Mucosa of descending colon (tissue), 3 donors: ENCODE data around the gene SYNE2. TPM values are rescaled to one million over a fixed set of nuclear protein-coding genes. Genes with fewer than 3 reads are reported as not detected.
"Not testable (repeated sequence)": the region's sequence is repeated elsewhere in the genome, so short reads cannot be mapped to it uniquely, and the experiment has no call there.

Source experiments
- ATAC-seq: fragments of 200-7000 bp; cut with Tn5 transposase; one replicate; pipeline ENCODE4 v1.9.1; 2020; ENCODE audit warnings: mild to moderate bottlenecking, moderate library complexity
- DNase-seq, 3 donors: peaks; one replicate each; pipeline ENCODE4 v3.0.0-alpha.2; 2020
- H3K36me3 ChIP-seq: fragments of 200-600 bp; one replicate; pipeline ENCODE4 v1.8.0; 2021; ENCODE audit warnings: low read depth, mild to moderate bottlenecking
- H3K4me1 ChIP-seq: fragments of 200-600 bp; one replicate; pipeline ENCODE4 v1.8.0; 2021; ENCODE audit warnings: low read depth, mild to moderate bottlenecking
- H3K4me3 ChIP-seq: fragments of 200-600 bp; one replicate; pipeline ENCODE4 v1.8.0; 2021; ENCODE audit warnings: mild to moderate bottlenecking
- H3K9me3 ChIP-seq: fragments of 200-600 bp; one replicate; pipeline ENCODE4 v1.8.0; 2021; ENCODE audit warnings: mild to moderate bottlenecking
- intact Hi-C, 2 donors: fragments of 100-400 bp; cut with DNase I in 1 of 2; cut with micrococcal nuclease in 1 of 2; formaldehyde crosslinking; loops; one replicate each; pipeline versions ENCODE4 v1.11.0 to v1.11.1; 2022; cut with DNase I, micrococcal nuclease
- total RNA-seq, 3 donors: library from RNA; stranded (reverse); fragmentation: NEBNext Ultra II Directional in 2 of 3; extraction: Animal tissue kit (Norgen Biotek cat#: 25700) in 2 of 3; gene quantifications; one replicate each; pipeline versions ENCODE4 v1.2.1 to v1.2.4, GENCODE V29; 2021 to 2023
- TF ChIP-seq, protein P1 (sequence below): fragments of 200-600 bp; IDR thresholded peaks from one replicate; pipeline ENCODE4 v1.8.0; 2022; ENCODE audit warnings: antibody characterized with exemption, mild to moderate bottlenecking
- donor health status: DM: no; HTN: no; CAD: no; lungs with moderate emphysema.
- donor health status: DM: no; HTN: no; CAD: no.
- donor health status: DM: no; HTN: yes; CAD: no.

SYNE2 gene
- total RNA-seq, 3 donors from 2014 or later, result 104 to 215 (median 174) TPM

DNA sequence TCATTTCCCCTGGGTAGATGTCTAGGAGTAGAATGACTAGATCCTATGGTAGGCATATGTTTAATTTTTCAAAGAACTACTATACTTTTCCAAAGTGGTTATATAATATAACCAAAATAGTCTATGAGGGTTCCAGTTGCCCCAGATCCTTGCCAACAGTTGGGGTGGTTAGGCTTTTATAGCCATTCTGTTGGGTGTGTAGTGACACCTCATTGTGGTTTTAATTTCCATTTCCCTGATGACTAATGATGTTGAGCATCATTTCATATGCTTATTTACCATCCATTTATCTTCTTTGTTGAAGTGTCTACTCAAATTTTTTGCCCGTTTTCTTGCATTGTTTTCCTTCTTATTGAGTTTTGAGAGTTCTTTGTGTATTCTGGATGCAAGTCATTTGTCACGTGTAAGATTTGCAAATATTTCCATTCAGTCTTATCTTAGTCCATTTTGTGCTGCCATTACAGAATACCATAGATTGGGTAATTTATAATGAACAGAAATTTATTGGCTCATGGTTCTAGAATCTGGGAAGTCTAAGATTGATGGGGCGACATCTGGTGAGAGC lies 4.7 kb downstream of the SYNE2 start:
- Histone ChIP-seq H3K4me1 (peaks cover 6% of the 10 kb centered on the region), H3K4me3 (no peak overlapping the region), H3K36me3 (no peaks in the 10 kb centered on the region), H3K9me3 (no peaks in the 10 kb centered on the region)
- TF ChIP-seq, protein P1, sequence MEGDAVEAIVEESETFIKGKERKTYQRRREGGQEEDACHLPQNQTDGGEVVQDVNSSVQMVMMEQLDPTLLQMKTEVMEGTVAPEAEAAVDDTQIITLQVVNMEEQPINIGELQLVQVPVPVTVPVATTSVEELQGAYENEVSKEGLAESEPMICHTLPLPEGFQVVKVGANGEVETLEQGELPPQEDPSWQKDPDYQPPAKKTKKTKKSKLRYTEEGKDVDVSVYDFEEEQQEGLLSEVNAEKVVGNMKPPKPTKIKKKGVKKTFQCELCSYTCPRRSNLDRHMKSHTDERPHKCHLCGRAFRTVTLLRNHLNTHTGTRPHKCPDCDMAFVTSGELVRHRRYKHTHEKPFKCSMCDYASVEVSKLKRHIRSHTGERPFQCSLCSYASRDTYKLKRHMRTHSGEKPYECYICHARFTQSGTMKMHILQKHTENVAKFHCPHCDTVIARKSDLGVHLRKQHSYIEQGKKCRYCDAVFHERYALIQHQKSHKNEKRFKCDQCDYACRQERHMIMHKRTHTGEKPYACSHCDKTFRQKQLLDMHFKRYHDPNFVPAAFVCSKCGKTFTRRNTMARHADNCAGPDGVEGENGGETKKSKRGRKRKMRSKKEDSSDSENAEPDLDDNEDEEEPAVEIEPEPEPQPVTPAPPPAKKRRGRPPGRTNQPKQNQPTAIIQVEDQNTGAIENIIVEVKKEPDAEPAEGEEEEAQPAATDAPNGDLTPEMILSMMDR, result no peak
- no peak for DNase-seq
- intact Hi-C loops, result no loop called here
- no peak for ATAC-seq

DNA sequence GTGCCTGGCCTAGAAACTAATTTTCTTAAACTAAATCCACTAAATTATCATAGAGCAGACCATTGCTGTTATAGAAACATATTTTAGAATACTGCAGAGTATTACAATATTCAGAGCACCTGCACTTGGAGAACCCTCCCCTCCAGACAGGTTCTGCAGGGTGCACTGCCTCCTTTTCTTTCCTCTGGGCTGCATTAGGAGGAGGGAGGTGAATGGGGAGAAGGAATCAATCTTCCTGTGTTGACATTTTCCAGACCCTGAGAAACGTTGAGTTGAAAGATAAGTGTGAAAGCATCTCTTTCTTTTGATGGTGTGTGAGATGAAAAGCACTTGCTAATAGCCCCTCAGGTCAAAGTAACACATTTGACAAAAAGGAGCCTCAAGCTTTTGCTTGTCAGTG lies 7.3 kb downstream of the SYNE2 start:
- TF ChIP-seq, protein P1, result no peak
- Histone ChIP-seq H3K4me1 (peaks cover 8% of the 10 kb centered on the region), H3K4me3 (no peak overlapping the region), H3K9me3 (no peaks in the 10 kb centered on the region), H3K36me3 (no peaks in the 10 kb centered on the region)
- ATAC-seq (no peak), DNase-seq (no peak)
- intact Hi-C loops, result no loop called here

DNA sequence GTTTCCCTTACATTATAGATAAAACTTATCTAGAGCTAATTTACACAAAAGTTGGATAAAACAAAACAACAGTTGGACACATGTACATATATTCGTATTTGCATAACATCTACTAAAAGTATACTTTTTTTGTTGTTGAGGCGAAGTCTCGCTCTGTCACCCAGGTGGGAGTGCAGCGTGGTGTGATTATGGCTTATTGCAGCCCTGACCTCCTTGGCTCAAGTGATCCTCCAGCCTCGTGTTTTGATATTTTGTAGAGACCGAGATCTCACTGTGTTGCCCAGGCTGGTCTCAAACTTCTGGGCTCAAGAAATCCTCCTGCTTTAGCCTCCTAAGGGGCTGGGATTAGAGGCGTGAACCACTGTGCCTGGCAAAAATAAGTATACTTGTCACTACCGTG lies 9.4 kb downstream of the SYNE2 start:
- DNase-seq, result no peak
- no peak for ATAC-seq
- Histone ChIP-seq H3K36me3 (no peaks in the 10 kb centered on the region), H3K9me3 (no peaks in the 10 kb centered on the region), H3K4me3 (no peak overlapping the region), H3K4me1 (peaks cover 8% of the 10 kb centered on the region)
- intact Hi-C loops, result no loop called here
- TF ChIP-seq, protein P1, result no peak

DNA sequence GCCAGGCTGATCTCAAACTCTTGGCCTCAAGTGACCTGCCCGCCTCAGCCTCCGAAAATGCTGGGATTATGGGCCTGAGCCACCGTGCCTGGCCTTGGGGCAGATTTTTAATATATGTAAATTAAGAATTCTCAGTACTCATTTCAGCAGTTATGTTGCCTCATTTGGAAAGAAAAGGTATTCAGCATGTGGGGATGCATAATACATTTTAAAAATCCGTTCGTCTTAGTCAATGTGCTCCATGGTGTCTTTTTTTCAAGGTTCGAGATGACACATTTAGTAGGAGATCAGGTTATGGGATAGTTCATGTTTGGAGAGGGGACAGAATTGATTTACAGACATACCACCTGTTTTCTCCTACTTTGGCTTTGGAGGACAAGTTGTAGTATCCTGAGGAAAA lies 10.2 kb downstream of the SYNE2 start:
- intact Hi-C loops, result no loop called here
- TF ChIP-seq, protein P1, result no peak
- no peaks in the 10 kb centered on the region for H3K9me3 ChIP-seq

DNA sequence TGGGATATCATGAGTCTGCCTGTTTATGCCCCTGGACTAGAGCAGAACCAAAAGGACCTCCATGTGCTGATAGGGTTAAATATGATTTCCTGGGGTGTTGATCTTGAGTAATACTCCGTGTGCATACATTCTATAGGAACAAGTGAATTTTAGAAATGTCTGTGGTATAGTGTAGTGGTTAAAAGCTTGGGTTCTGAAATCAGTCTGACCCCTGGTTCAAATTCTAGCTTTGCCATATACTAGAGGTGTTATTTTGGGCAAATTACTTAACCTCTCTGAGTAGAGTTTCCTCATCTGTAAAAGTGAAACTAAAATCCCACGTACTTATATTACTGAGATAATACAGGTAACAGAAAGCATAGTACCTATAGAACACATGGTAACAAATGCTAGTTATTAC lies 12.0 kb downstream of the SYNE2 start:
- H3K36me3 ChIP-seq, DNase-seq, H3K4me3 ChIP-seq, intact Hi-C loops, H3K9me3 ChIP-seq: not testable (repeated sequence)
- peak; percentile 70 for ATAC-seq
- H3K4me1 ChIP-seq, result peaks cover 23% of the 10 kb centered on the region

More for the DNA sequence above, 10.2 kb downstream of the SYNE2 start:
- Histone ChIP-seq H3K4me3 (no peak overlapping the region), H3K36me3 (no peaks in the 10 kb centered on the region), H3K4me1 (peaks cover 12% of the 10 kb centered on the region)
- no peak for ATAC-seq
- no peak for DNase-seq

DNA sequence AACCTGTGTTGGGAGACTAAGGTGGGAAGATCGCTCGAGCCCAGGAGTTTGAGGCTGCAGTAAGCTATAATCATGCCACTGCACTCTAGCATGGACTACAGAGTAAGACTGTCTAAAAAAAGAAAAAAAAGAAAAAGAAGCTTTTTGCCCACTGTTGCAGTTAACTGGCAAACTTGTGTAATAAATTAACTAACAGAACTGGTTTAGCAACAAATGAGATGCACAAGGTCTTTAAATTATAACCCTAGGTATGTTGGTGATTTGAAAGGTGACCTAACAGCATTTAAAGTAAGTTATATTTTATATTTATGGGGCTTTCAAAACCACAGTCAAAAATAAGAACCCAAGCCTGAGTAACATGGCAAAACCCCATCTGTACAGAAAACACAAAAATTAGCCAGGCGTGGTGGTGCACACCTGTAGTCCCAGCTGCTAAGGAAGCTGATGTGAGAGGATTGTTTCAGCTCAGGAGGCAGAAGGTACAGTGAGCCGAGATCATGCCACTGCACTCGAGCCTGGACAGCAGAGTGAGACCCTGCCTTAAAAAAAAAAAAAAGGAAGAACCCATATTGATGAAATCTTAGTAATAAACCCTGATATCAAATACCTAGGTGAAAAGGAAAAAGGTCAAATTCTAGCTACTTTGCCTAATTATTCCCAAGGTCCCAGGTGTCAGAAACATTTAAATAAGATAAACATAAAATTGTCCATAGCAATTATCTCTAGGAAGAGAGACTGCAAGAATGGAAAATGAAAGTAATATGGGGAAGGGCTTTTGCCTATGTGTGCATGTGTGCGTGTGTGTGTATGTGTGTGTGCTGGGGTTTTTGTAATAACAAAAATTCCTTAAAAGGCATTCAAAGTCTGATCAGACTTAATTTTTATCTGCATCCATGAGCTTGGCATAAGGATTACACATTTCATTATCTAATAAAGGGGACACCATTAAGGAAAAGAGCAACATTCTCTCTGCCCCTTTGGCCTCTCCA lies 15.4 kb downstream of the SYNE2 start:
- Histone ChIP-seq H3K4me1 (peaks cover 23% of the 10 kb centered on the region), H3K4me3 (no peak overlapping the region), H3K9me3 (no peaks in the 10 kb centered on the region), H3K36me3 (no peaks in the 10 kb centered on the region)
- ATAC-seq (peak; percentile 45), DNase-seq (peak in 1 of 3 donors; percentile 68)
- intact Hi-C loops, result no loop called here
- TF ChIP-seq, protein P1, result no peak

DNA sequence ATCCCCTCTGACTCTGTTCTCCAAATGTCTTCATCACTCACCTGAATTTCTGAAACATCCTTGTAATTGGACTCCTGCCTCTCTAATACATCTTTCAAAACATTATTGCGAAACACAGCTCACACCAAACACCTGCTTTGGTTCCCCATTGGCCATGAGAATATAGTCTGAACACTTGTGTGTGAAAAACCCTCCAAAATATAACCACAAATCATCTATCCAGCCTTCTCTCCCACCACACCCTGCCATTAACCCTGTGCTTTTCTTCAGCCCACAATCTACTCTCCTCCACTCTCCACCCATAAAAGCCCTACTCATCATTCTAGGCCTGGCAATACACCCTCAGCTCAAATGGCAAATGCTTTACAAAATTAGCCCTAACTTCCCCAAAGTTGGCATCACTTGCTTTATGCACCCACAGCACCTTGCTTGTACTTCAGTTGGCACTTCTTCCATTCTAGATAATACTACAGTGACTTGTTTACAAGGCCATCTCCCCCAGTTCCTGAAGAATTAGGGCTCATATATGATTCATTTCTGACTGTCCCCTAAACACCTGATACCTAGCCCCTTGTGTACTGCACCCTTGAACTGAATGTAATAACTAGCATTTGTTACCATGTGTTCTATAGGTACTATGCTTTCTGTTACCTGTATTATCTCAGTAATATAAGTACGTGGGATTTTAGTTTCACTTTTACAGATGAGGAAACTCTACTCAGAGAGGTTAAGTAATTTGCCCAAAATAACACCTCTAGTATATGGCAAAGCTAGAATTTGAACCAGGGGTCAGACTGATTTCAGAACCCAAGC lies 17.3 kb downstream of the SYNE2 start:
- ATAC-seq, result peak; percentile 70
- intact Hi-C loops, H3K36me3 ChIP-seq, H3K9me3 ChIP-seq, DNase-seq, H3K4me3 ChIP-seq: not testable (repeated sequence)
- peaks cover 22% of the 10 kb centered on the region for H3K4me1 ChIP-seq

DNA sequence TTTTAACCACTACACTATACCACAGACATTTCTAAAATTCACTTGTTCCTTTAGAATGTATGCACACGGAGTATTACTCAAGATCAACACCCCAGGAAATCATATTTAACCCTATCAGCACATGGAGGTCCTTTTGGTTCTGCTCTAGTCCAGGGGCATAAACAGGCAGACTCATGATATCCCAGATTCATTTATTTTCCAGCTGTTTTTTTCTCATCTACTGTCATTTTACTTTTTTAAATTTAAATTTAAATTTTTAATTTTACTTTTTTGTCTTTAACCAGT lies 17.9 kb downstream of the SYNE2 start:
- ATAC-seq, H3K4me3 ChIP-seq, DNase-seq, H3K9me3 ChIP-seq, H3K36me3 ChIP-seq, intact Hi-C loops: not testable (repeated sequence)
- H3K4me1 ChIP-seq, result peaks cover 27% of the 10 kb centered on the region
